Cardiac fibroblast (primary cell): ENCODE results near the gene EYA4.

Experiments used
- DNase-seq, 2 donors: peaks; one replicate each; pipeline versions ENCODE4 v3.0.0 to v3.0.0-alpha.2; 2010; ENCODE audit warnings: low read depth in 2 of 2
- H3K4me3 ChIP-seq, 2 donors: replicated peaks in 1 of 2; 1 replicate in 1 of 2; 2 replicates in 1 of 2; pipeline ENCODE4 v1.5.1; 2011; ENCODE audit warnings: low read depth in 2 of 2, low read length in 2 of 2, mild to moderate bottlenecking in 2 of 2, moderate library complexity in 1 of 2
- TF ChIP-seq, protein P1 (sequence below): IDR thresholded peaks from one replicate; pipeline ENCODE4 v1.5.1; 2011; ENCODE audit warnings: low read depth, mild to moderate bottlenecking, low read length, inconsistent platforms

Gene EYA4, protein sequence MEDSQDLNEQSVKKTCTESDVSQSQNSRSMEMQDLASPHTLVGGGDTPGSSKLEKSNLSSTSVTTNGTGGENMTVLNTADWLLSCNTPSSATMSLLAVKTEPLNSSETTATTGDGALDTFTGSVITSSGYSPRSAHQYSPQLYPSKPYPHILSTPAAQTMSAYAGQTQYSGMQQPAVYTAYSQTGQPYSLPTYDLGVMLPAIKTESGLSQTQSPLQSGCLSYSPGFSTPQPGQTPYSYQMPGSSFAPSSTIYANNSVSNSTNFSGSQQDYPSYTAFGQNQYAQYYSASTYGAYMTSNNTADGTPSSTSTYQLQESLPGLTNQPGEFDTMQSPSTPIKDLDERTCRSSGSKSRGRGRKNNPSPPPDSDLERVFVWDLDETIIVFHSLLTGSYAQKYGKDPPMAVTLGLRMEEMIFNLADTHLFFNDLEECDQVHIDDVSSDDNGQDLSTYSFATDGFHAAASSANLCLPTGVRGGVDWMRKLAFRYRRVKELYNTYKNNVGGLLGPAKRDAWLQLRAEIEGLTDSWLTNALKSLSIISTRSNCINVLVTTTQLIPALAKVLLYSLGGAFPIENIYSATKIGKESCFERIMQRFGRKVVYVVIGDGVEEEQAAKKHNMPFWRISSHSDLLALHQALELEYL

GRCh38 chr6:133241086-133241900, at the start of gene EYA4:
EYA4 (plus strand) TSS chr6:133241357; CDS start chr6:133274781, 33,424 bp downstream.
- H3K4me3 ChIP-seq: peak within 1 kb of the TSS; percentile 42 to 51
- DNase-seq: peak; percentile 26 to 40
- TF ChIP-seq, protein P1, sequence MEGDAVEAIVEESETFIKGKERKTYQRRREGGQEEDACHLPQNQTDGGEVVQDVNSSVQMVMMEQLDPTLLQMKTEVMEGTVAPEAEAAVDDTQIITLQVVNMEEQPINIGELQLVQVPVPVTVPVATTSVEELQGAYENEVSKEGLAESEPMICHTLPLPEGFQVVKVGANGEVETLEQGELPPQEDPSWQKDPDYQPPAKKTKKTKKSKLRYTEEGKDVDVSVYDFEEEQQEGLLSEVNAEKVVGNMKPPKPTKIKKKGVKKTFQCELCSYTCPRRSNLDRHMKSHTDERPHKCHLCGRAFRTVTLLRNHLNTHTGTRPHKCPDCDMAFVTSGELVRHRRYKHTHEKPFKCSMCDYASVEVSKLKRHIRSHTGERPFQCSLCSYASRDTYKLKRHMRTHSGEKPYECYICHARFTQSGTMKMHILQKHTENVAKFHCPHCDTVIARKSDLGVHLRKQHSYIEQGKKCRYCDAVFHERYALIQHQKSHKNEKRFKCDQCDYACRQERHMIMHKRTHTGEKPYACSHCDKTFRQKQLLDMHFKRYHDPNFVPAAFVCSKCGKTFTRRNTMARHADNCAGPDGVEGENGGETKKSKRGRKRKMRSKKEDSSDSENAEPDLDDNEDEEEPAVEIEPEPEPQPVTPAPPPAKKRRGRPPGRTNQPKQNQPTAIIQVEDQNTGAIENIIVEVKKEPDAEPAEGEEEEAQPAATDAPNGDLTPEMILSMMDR: no peak

GRCh38 chr6:133193396-133193795, 47.8 kb upstream of the EYA4 start:
- DNase-seq: no peak
- H3K4me3 ChIP-seq: no peak overlapping the region
- TF ChIP-seq, protein P1: no peak

- no peak for DNase-seq
- TF ChIP-seq, protein P1: no peak
- H3K4me3 ChIP-seq: no peak overlapping the region
Observed at GRCh38 chr6:133198725-133199124, 42.4 kb upstream of the EYA4 start.

- TF ChIP-seq, protein P1: no peak
- no peak overlapping the region for H3K4me3 ChIP-seq
- no peak for DNase-seq
Observed at GRCh38 chr6:133201231-133201630, 39.9 kb upstream of the EYA4 start.

- peak in 1 of 2 donors; percentile 19 for DNase-seq
- H3K4me3 ChIP-seq: no peak overlapping the region
- TF ChIP-seq, protein P1: no peak
Observed at GRCh38 chr6:133202610-133203343, 38.4 kb upstream of the EYA4 start.

DNA sequence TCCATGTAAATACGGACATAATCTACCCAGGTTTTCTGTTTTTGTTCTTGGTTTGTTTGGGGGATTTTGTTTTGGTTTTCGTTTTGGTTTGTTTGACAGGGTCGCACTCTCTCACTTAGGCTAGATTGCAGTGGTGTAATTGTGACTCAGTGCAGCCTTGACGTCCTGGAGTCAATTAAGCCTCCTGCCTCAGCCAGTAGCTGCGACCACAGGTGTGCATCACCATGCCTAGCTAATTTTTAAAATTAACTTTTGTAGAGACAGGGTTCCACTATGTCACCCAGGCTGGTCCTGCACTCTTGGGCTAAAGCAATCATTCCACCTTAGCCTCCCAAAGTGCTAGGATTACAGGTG, 37.8 kb upstream of the EYA4 start:
- TF ChIP-seq, protein P1: no peak
- no peak for DNase-seq
- H3K4me3 ChIP-seq: no peak overlapping the region
